Stomach (tissue), 4 donors: ENCODE data around the gene PTPN3.

Experiments
- CTCF ChIP-seq, 7 experiments: fragments of 450-650 bp in 4 of 7; fragments of 200-600 bp in 3 of 7; sonication (generic) in 3 of 7; IDR thresholded peaks; one replicate each; pipeline ENCODE4 v1.5.1; 2016 to 2019; ENCODE audit warnings: antibody characterized with exemption in 7 of 7, control low read depth in 2 of 7, mild to moderate bottlenecking in 1 of 7
- POLR2A ChIP-seq, 4 donors: fragments of 450-650 bp; IDR thresholded peaks; one replicate each; pipeline ENCODE4 v1.6.1; 2016; ENCODE audit warnings: antibody characterized with exemption in 4 of 4, control low read depth in 2 of 4, mild to moderate bottlenecking in 1 of 4, moderate library complexity in 1 of 4
- POLR2AphosphoS5 ChIP-seq, 3 donors: sonication (generic); formaldehyde crosslinking; IDR thresholded peaks; one replicate each; pipeline ENCODE4 v1.6.1; 2016; ENCODE audit warnings: antibody characterized with exemption in 3 of 3

GRCh38 chr9:109416135-109416706 lies 81.9 kb downstream of the PTPN3 start:
- TF ChIP-seq CTCF (IDR thresholded peaks at IDR 0.05) (no peak), POLR2AphosphoS5 (IDR thresholded peaks at IDR 0.05) (no peak), POLR2A (IDR thresholded peaks at IDR 0.05) (no peak)
